PFSK-1 (cell line): Measurements from ENCODE around the gene ZNF618.

Source experiments
- FOXP2 ChIP-seq: optimal IDR thresholded peaks from 2 replicates; pipeline ENCODE3; 2011; ENCODE audit warnings: borderline replicate concordance, control low read depth, inconsistent platforms; ENCODE audit not compliant: insufficient read depth; ENCODE audit errors: extremely low read length, extremely low read depth
- POLR2AphosphoS5 ChIP-seq: IDR thresholded peaks from 2 replicates; pipeline ENCODE4 v1.6.1; 2012; ENCODE audit warnings: low read depth, mild to moderate bottlenecking, control low read depth, low read length, moderate library complexity
- SIN3A ChIP-seq: IDR thresholded peaks from 2 replicates; pipeline ENCODE4 v1.6.1; 2012; ENCODE audit warnings: mild to moderate bottlenecking, low read length, moderate library complexity, borderline replicate concordance; ENCODE audit not compliant: insufficient read depth
- TAF1 ChIP-seq: IDR thresholded peaks from 2 replicates; pipeline ENCODE4 v1.6.1; 2012; ENCODE audit warnings: low read length, control low read depth, borderline replicate concordance; ENCODE audit not compliant: insufficient read depth
- TF ChIP-seq, protein P1 (sequence below), 2 experiments: IDR thresholded peaks; 2 replicates each; pipeline versions ENCODE4 v1.6.1 to v1.8.0; 2011 to 2012; ENCODE audit warnings: low read depth in 2 of 2, low read length in 2 of 2, control low read depth in 1 of 2, inconsistent platforms in 1 of 2, mild to moderate bottlenecking in 1 of 2, moderate library complexity in 1 of 2; ENCODE audit not compliant: insufficient read depth in 1 of 2

The ZNF618 gene

DNA sequence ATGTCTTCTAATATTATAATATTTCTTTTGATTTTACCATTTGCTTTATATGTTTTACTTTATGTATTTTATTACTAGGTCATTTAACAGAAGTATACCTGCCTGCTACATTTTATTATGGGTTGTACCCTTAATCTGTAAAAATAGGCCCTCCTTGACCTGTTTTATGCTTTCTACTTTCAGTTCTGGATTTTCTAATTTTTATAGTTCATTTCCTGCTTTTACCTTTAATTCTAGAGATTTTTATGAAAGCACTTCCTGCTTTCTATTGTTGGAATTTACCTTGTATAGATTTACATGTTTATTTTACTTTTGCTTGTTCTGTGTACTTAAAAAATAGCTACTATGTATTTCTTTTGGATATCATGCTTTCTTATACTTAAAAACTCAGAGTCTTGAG is 20.6 kb downstream of the ZNF618 start:
- TF ChIP-seq SIN3A (no peak), POLR2AphosphoS5 (no peak), FOXP2 (no peak)
- TF ChIP-seq, protein P1, sequence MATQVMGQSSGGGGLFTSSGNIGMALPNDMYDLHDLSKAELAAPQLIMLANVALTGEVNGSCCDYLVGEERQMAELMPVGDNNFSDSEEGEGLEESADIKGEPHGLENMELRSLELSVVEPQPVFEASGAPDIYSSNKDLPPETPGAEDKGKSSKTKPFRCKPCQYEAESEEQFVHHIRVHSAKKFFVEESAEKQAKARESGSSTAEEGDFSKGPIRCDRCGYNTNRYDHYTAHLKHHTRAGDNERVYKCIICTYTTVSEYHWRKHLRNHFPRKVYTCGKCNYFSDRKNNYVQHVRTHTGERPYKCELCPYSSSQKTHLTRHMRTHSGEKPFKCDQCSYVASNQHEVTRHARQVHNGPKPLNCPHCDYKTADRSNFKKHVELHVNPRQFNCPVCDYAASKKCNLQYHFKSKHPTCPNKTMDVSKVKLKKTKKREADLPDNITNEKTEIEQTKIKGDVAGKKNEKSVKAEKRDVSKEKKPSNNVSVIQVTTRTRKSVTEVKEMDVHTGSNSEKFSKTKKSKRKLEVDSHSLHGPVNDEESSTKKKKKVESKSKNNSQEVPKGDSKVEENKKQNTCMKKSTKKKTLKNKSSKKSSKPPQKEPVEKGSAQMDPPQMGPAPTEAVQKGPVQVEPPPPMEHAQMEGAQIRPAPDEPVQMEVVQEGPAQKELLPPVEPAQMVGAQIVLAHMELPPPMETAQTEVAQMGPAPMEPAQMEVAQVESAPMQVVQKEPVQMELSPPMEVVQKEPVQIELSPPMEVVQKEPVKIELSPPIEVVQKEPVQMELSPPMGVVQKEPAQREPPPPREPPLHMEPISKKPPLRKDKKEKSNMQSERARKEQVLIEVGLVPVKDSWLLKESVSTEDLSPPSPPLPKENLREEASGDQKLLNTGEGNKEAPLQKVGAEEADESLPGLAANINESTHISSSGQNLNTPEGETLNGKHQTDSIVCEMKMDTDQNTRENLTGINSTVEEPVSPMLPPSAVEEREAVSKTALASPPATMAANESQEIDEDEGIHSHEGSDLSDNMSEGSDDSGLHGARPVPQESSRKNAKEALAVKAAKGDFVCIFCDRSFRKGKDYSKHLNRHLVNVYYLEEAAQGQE (IDR thresholded peaks at IDR 0.05; ENCODE audit: insufficient read depth in 1 of 2, low read depth in 2 of 2, low read length in 2 of 2), result no peak

DNA sequence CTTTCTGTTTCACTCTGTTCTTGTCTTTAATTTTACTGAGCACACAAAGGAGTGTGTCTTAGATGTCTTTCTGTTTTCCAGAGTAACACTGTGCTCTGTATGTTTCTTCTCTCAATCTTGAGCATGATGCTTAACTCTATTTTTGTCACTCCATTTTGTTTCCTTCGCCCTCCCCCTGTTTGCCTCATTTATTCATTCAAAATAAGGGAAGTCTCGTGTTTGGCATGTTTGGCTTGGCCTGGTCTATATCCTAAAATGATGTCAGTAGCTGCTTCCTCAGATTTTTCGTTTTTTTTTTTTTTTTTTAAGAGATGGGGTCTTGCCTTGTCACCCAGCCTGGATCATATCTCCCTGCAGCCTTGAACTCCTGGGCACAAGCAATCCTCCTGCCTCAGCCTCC is 22.0 kb downstream of the ZNF618 start:
- TF ChIP-seq, protein P1 (IDR thresholded peaks at IDR 0.05; ENCODE audit: insufficient read depth in 1 of 2, low read depth in 2 of 2, low read length in 2 of 2), result no peak
- no peak for TF ChIP-seq TAF1
- TF ChIP-seq POLR2AphosphoS5, result no peak
- TF ChIP-seq SIN3A, result no peak

DNA sequence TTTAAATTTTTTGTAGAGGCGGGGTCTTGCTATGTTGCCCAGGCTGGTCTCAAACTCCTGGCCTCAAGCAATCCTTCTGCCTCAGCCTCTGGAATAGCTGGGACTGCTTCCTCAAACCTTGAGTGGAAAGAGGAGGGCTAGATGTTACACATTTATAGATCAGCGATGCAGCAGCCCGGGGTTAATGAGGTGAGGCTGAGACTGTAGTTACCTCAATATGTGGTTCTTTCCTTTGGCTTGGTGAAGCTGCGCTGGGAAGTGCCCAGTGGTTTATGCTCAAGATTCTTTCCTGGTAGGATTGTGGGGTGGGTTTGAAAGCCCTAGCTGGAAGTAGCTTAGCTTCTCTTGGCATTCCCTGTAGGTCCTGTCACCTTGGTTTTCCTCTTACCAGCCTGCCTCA is 22.5 kb downstream of the ZNF618 start:
- TF ChIP-seq, protein P1 (IDR thresholded peaks at IDR 0.05; ENCODE audit: insufficient read depth in 1 of 2, low read depth in 2 of 2, low read length in 2 of 2), result no peak
- TF ChIP-seq TAF1, result no peak
- no peak for TF ChIP-seq POLR2AphosphoS5
- TF ChIP-seq FOXP2, result no peak
- no peak for TF ChIP-seq SIN3A

DNA sequence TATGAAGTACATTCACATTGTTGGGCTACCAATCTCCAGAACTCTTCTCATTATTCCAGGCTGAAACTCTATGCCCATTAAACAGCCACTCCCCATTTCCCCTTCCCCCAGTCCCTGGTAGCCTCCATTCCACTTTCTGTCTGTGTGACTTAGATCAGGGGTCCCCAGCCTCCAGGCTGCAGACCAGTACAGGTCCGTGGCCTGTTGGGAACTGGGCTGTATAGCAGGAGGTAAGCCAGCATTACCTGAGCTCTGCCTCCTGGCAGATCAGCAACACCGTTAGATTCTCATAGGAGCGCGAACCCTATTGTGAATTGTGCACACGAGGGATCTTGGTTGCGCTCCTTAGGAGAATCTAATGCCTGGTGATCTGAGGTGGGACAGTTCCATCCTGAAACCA is 23.1 kb downstream of the ZNF618 start:
- TF ChIP-seq, protein P1 (IDR thresholded peaks at IDR 0.05; ENCODE audit: insufficient read depth in 1 of 2, low read depth in 2 of 2, low read length in 2 of 2), result no peak
- TF ChIP-seq POLR2AphosphoS5 (no peak), TAF1 (no peak), SIN3A (no peak), FOXP2 (no peak)

DNA sequence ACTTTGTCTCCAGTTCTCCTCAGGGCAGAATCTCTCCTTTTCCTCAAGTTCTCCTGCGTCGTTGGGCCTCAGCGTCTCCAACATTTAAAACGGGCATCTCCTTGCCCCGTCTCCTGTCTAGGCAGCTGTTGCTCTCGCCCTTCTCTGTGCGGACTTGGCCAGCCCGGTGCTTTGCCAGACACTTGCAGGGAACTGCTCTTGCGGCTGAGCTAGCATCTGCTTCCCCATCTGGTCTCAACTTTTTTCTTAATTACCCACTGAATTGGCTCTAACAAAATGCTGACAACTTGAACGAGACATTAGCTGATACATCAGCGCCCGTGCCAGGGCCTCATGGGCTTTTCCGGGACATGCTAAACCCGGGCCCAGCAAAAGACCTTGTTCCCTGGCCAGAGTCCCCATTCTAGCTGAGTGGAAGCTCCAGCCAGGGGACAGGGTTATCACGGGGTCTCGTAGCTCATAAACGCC is 25.1 kb downstream of the ZNF618 start:
- no peak for TF ChIP-seq FOXP2
- TF ChIP-seq, protein P1 (IDR thresholded peaks at IDR 0.05; ENCODE audit: insufficient read depth in 1 of 2, low read depth in 2 of 2, low read length in 2 of 2), result no peak
- no peak for TF ChIP-seq SIN3A
- TF ChIP-seq POLR2AphosphoS5, result no peak
- no peak for TF ChIP-seq TAF1
